Measurements from ENCODE around the gene TEX14.
"Not testable (repeated sequence)": the region's sequence is repeated elsewhere in the genome, so short reads cannot be mapped to it uniquely, and the experiment has no call there.

Gene TEX14

DNA sequence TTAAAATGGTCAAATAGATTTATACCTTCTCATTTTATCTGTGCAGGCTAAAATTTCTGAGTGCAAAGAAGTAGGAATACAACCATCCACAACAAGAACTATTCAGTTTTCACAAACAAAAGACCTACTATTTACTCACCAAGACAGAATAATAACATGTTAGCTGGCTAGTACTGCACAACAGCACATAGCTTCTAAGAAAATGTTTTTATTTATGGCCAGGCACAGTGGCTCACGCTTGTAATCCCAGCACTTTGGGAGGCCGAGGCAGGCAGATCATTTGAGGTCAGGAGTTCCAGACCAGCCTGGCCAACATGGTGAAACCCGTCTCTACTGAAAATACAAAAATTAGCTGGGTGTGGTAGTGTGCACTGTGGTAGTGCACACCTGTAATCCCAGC lies 136.7 kb downstream of the TEX14 start:
- not testable (repeated sequence) for DNase-seq

DNA sequence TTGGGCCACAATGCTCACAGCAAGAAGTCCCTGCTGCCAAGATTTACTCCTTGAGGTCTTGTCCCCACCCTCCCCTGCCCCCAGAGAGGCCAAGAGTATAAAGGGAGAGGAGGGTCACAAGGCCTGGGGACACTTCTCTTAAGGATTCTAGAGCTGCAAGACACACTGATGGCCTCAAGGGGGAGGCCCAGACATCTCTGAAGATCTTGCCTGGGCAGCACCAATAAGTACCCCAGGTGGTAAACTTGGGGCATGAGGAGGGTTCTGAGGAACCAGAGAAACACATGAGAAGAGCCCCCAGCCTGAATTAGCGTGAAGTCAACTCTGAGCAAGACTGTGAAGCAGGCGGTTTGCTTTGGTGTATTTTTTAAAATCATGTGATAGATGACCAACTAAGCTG lies 150.6 kb downstream of the TEX14 start:
- no peak for DNase-seq

DNA sequence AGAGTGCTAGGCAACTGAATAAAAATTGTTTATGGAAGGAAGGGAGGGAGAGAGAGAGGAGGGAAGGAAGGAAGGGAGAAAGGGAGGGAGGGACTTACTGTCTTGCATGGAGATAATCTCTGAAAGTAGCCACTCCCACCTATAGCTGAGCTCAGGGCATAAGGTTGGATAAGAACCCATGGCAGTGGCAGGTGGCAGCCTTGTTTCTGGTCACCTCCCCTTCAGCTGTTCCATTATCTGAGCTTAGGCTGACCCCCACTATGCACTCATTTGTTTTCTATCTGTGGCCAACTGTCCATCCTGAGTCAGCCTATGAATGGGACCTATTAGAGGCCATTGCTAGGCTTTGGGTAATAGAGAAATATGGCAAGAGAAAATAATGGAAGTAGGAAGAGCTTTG lies 152.1 kb downstream of the TEX14 start:
- no peak for DNase-seq

DNA sequence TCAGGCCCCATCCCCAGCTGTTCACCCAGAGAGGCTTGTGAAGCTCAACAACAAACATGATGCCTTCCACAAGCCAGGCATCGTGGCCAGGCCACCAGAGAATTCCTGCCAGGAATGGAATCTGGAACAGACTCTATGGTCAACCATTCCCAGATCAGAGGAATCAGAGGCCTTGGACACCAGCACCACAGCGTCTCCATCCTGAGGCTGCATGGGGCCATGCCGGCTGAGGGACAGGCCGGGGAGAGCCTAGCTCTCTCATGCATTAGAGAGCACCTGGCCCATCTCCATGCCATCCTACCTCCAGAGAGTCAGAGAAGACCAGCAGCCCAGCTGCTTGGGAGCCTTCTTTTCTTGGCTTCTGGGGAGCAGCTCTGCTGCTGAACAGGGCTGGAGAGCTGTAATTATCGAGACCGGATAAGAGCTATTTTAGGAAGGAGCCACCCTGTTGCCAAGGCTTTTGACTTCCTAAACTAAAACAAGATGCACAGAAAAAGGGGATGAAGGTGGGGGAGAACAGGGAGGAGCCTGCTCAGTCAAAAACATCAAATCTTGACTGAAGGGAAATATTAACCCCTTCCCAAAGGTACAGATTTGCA lies 152.9 kb downstream of the TEX14 start:
- no peak for DNase-seq

DNA sequence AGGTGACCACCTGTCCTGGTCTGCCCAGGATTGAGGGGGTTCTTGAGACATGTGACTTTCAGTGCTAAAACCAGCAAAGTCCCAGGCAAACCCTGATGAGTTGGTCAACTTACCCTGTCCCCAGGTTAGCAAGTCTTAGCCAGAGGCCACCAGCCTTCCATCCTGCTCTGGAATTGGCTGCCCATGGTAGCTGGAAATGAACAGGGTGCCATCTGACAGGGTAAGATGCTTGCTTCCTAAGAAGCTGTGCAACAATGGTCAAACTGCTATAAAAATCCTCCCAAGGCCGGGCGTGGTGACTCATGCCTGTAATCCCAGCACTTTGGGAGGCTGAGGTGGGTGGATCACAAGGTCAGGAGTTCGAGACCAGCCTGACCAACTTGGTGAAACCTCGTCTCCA lies 154.6 kb downstream of the TEX14 start:
- DNase-seq: no peak

DNA sequence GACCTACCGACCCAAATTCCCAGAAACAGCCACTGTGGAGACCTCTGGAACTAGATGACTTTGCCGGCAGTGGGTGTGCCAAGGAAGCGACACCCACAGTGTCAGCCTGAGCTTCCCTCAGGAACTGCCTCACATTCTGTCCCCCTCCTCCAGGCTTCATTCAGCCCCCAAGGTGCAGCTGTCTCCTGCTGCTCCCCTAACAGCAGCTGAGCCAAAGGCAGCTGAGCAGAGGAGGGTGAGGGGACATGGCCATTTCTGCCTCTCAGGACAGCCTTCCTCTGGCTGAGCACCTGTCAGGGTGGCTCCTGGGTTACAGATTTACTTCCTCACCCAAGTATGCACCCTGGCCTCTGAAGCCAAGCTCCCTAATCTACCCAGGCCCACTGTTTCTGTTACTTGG lies 155.3 kb downstream of the TEX14 start:
- DNase-seq: no peak

DNA sequence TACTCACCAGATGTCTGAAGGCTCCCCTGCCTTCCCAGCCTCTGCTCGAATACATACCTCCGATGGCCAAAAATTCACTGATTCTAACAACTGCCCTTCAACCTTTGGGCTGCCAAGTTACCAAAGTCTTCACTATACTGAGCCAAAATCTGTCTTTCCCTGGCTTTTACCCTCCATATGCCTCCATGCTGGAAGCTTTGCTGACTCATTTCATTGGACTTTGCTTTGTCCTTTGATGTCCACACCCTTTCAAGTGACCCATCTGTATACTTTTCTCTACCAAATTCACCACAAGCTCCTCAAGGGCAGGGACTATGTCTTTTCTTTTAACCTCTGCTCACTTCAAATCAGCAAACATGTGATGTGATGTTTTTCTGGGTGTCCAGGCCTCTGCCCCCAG lies 156.4 kb downstream of the TEX14 start:
- no peak for DNase-seq

DNA sequence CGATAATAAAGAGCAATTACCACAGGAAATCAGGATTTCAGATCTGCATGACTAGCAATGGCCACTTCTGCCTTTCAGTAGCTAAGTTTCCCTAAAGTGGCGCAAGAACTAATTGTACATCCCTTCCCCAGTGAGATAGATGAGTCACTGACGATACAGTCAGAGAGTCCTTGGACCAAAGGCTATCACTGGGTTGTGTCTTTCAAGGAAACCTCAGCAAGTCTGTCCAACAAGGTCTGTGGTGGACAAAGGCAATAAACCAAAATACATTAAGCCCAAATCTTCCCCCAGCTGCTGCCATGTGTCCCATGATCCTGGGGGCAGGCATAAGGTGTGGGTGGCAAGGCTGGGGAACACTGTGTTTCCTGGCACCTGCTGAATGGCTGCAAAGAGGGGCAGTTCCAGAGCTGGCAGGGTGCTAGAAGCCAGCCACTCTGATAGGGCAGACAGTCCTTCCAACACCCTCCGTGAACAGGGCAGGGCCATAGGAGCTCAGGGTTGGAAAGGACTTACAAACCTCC lies 156.9 kb downstream of the TEX14 start:
- DNase-seq: no peak

DNA sequence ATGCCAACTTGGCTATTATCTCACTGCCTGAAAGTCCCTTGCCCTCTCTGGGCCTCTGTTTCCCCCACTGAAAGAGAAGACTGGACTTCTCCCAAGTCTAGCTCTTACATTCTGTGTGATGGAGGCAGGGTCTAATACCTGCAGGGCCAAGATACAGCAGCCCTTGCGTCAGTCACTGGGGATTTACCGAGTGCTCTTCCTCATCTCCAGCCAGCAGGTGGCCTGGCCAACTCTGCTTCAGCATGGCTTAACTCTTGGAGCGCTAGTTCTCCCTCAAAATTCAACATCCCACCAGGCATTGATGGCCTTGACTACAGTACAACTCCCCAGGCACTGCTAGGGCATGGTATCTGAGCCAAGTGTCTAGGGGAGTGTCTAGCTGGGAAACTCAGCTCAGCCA lies 157.5 kb downstream of the TEX14 start:
- no peak for DNase-seq

DNA sequence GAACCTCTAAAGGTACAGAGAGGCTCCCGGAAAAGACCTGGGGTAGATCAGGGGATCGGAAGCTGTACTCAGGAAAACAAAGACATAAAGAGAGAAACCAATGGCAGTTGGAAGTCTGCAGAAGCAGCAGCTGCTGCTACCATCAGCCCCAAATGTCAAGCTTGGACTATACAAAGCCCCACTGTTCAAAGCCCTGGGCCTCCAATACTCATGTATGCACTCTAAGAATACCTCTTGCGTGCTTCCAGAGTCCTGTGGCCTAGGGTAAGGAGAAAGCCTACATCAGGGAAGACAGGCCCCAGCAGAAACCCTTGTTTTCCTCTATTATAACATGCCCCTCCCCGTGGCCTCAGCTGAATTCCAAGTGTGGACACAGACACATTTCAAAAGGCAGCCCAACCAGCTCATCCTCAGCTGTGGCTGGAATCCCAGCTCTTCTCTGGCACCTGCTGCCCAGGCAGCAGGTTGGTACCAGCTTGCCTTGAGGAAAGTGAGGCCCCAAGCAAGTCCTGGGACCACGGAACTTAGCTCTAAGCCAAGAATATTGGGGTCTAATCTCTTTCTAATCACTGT lies 158.1 kb downstream of the TEX14 start:
- DNase-seq: no peak

DNA sequence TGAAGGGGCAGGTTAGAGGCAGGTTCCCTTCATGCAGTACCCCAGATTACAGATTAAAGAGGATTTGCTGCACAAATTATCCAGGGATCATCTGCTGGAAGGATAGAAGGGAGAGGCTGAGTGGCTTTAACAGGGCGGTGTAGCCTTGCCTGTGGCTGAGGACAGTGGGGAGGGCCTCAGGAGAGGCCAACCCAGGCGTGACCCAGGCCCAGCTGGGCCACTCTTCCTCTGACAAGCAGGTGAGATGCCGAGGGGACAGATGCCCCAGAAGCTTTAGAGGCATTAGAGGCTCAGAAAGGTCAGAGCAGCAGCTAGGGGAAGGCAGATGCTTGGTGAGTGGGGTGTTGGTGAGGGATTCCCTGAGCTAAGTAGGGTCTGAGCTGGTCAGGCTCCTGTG lies 159.3 kb downstream of the TEX14 start:
- no peak for DNase-seq

DNA sequence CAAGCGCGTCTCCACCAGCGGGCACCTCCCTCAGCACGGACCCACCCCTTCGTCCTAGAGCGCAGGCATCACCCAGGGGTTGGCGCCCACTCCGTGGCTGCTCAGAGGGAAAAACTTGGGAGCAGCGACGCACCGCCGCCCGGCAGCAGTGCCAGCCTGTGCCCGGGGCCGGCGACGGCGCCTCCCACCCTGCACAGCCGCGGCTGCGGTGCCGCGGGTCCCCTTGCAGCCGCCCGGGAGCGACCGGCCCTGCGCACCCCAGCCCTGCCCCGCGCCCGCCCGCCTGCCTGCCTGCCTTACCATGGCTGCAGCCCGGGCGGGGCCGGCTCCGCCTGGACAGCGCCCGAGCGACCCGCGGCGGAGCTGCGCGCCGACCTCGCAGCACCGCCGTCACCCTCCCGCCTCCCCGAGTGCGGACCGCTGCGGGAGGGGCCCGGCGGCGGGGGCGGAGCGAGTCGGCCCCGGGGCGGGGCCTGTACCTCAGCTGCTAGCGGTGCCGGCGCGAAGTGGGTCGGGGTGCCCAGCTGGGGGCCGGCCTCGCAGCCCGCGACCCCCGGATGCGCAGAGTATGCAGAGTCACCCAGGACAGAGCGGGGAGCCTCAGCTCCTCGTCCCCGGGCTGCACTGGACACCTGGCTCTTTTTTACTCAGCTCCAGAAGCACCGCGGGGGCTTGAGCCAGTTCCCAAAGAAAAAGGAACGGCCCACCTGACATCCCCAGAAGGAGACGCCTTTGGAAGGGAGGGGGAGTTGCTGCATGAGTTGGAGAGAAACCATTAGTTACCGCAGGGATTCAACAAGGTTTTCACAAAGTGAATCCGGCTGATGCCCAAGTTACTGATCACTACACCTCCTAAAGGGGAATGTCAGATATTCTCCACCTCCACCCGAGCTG lies 159.9 kb downstream of the TEX14 start:
- no peak for DNase-seq

DNA sequence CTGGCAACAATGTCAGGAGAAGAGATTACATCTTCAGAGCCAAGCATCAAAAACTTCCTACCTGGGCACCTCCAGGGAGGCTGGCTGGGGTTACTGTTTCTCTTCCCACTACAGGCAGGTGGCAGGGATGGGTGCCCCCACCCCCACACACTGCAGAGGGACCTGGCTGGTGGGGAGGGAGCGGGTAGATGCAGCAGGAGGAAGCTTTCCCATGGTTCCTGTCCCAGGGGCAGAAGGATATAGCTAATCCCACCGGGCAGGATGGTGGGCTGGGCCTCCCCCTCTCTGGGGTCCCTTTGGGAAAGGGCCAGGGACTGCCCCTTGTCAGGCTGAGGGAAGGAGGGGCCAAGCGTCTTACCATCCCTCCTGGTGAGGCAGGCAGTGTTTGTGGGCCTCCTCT lies 160.7 kb downstream of the TEX14 start:
- DNase-seq: no peak

DNA sequence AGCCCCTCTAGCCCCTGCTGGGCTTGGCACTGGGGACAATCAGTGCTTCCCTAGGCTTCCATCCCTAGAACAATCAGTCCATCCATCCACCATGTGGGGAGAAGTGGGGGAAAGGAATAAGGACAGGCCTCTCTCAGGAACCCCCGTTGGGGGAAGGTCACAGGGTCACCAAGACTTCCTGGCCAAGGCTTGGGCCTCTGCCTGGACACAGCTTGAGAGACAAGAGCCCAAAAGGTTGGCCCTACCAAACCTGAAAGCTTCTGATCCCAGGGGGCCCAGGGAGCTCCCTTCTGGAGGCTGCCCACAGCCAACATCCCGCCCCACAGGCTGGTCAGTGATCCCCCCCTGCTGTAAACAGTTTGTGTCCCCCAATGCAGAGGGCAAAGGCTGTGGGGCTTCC lies 161.2 kb downstream of the TEX14 start:
- no peak for DNase-seq

DNA sequence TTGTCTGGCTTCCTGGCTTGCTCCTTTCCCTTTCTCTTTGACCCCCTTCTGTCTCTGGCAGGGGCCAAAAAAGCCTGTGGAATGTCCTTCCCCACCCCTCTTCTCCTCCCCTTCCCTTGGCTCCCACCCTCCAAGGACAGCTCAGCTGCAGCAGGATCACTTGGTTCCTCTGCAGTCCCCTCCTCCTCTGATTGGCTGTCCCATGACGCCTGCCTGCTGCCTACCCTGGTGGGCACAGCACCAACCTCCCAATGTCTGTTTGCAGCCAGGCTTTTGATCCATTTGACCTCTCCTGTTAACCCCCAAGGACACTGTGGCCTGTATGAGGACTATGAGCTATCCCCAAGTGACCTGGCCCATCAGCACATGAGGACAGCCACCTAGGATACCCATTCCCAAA lies 162.6 kb downstream of the TEX14 start:
- DNase-seq: no peak

DNA sequence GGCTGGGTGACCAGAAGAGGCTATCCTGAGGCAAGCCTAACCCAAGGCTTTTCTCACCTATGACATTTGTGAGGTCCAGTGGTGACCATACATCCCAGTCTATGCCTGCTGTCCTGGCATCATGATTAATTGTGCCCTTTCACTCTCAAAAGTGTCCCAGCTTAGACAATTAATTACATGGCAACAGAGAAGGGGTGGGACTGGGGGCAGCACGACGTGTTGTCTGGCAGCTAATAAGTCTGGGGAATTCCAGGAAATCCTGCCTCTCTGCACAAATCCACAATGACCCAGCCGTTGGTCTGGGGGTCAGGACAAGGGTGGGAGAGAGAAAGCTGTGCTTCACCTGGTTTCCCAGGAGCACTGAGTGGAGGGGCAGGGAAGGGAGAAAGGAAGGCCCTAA lies 163.4 kb downstream of the TEX14 start:
- no peak for DNase-seq

DNA sequence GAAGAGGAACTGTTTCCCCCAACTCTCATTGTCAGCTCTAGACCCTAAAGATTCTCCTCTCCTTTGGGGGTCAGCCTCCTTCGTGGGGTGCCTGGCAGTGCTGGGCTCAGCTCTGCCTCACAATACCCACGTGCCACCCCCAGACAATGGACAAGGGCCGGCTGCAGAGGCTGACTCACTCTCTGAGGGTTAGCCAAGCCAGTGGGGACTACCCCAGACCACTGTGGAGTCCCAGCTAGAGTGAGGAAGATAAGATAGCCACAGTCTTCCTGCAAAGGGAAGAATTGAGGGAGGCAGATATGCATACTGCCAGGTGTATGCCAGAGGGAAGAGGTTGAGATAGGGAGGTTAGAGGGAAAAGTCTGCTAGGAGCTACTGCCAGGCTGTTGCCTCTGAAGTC lies 163.9 kb downstream of the TEX14 start:
- DNase-seq: no peak

DNA sequence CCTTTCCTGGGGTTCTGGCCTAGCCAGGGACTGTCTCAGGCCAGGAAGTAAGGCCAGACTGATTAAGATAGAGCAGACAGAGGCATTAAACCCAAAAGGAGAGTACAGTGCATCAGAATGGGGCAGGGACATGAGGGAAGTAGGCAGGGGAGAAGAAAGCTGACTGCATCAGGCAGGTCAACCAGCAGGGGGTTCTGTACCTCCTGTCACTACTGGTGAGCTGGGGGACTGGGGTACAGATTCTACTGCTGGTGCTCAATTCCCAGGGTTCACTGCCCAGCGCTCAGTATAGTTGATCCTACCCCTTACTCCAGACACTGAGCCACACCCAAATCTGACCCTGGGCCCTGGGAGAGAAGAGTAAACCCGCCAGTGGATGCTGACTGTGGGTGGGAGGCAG lies 164.5 kb downstream of the TEX14 start:
- no peak for DNase-seq

DNA sequence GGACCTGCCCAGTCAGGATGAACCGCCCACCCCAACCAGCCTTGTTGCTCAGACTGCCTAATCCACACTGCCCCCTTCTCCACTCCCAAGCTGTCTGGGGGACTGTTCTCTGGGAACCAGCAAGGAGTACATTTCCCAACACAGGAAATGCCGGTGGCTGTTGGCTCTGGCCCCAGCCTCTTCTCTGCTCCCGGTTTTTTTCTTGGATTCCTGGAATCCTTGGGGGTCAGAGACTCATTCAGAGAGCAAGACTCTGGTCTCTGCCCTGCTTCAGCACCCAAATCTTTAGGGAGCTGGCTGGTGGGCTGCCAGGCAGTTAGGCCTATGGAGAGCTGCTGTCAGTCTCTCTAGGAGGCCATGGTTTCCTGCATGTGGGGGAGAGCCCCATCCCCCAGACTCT lies 166.6 kb downstream of the TEX14 start:
- no peak for DNase-seq

DNA sequence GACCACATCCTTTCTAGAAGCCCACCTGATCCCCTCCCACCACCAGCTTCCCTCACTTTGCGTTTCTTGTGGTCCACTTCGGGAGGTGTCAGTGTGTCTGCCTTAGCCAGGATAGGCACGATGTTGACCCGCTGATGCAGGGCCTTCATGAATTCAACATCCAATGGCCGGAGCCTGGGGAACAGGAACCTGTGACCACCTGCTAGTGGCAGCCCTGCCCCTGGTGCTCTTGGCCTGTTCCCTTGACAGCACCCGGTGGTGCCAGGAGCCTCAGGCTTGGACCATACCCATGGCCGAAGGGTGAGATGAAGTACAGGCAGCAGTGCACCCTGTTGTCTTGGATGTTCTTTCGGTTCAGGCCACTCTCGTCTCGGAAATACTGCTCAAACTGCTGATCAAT lies 170.2 kb downstream of the TEX14 start:
- no peak for DNase-seq

DNA sequence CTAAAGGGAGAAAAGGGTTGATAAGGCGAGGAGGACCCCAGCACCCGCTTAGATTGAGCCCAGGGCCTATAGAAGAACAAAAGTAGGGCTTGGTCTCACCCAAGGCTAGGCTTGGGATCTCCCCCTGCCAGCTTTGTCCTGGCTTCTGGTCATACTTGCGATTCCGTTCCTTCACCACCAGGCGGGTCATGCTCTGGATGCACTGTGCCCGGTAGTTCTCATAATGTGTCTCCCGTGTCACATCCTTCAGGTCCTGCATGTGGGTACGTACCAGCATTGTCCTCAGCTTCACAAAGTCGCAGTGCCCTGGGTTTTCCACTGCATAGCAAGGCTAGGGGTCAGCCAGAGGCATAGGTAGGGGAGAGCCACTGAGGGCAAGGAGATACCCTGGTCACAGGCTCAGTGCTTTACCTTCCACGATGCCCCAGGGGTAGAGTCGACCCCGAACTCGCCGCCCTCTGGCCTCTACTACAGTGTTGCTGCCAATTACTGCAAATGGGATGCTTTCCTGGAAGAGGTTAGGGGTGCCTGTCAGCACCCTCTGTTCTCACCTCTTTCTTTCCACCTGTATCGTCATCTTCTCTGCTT lies 170.9 kb downstream of the TEX14 start:
- DNase-seq: no peak

DNA sequence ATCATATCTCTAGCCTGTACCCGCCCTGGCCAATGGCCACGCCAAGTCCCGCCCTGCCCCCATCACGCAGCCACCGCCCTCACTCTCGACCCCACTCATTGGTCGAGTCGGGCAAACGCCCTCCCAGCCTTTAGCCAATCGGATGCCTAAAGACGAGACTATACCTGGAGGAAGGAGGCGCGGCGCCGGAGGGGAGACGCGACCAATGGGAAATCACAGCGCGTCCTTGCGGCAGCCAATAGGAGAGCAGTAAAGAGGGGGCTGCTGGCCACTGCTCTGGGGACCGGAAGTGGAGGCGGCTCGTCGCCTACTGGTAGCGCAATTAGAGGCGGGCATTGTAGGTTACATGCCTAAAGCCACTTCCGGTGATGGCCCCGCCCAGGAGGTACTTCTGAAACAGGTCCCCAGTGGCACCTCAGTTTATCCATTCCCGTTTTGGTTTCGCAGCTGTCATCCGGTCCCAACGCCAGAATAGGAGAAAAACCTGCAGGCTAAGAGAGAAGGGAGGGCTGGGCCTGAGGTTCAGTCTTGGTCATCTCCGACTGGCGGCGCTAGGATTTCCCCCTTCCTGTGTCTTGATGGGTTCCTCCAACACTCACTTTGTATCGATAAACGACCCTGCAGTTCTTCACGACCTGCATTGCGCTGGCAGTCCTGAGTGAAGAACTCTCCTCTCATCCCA lies 173.8 kb downstream of the TEX14 start:
- peak; percentile 100 for DNase-seq

DNA sequence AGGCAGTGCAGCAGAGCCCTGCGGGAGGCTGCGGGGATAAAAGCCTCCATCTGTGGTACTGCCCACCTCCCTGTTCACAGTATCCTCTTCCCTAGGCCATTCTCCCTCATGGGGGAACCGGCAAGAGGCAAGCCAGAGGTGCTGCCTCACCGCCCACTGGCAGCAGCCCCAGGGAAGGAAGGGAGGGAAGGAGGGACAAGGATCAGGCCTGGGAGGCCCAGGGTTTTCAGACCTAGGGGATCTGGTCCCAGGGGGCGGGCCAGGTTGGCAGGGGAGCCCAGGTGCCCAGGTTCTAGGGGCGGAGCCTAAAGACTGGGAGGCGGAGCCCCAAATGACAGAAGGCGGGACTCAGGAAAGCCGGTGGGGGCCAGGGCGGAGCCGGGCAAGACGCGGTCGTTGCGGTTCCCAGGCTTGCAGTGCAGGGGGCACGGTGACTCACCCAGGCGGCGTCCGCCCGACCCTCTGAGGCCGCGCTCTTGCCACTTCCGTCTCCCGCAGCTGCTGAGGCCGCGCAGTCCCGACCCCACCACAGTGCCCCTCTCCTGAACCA lies 174.4 kb downstream of the TEX14 start:
- DNase-seq: no peak
